CD4-positive, alpha-beta memory T cell (primary cell): ENCODE results near the gene NLGN4X. TPM values are rescaled to one million over a fixed set of nuclear protein-coding genes. Genes with fewer than 3 reads are reported as not detected.

ENCODE experiments used
- CTCF ChIA-PET: fragments of 350-600 bp; sonication (Branson Sonifier 250); formaldehyde crosslinking; loops from one replicate; lab custom pipeline; 2021; ENCODE audit warnings: inconsistent platforms; ENCODE audit not compliant: partially characterized antibody; lab: Charles Lee
- POLR2A ChIA-PET: fragments of 350-600 bp; sonication (Branson Sonifier 250); formaldehyde crosslinking; loops from one replicate; lab custom pipeline; 2021; ENCODE audit not compliant: partially characterized antibody; lab: Charles Lee
- DNase-seq, 5 donors: peaks; one replicate each; pipeline versions ENCODE4 v3.0.0 to v3.0.0-alpha.2; 2020 to 2022; ENCODE audit warnings: mixed read lengths in 1 of 5
- H3K27ac ChIP-seq: one replicate; pipeline ENCODE4 v1.7.0; 2013; ENCODE audit warnings: low read depth, low read length
- H3K27me3 ChIP-seq: 2 replicates; pipeline ENCODE4 v1.7.0; 2013; ENCODE audit warnings: mild to moderate bottlenecking, low read length, moderate library complexity; ENCODE audit not compliant: insufficient read depth
- H3K36me3 ChIP-seq: 2 replicates; pipeline ENCODE4 v1.7.0; 2013; ENCODE audit warnings: mild to moderate bottlenecking, low read length, moderate library complexity; ENCODE audit not compliant: insufficient read depth
- H3K4me1 ChIP-seq: 2 replicates; pipeline ENCODE4 v1.7.0; 2013; ENCODE audit warnings: mild to moderate bottlenecking, low read length, moderate library complexity; ENCODE audit not compliant: insufficient read depth
- H3K4me3 ChIP-seq, 2 donors: one replicate each; pipeline ENCODE4 v1.7.0; 2013; ENCODE audit warnings: low read length in 2 of 2, mild to moderate bottlenecking in 1 of 2
- H3K9me3 ChIP-seq, 2 donors: one replicate each; pipeline ENCODE4 v1.7.0; 2013; ENCODE audit warnings: low read length in 2 of 2, control low read depth in 1 of 2; ENCODE audit not compliant: control insufficient read depth in 1 of 2
- H3K27ac Mint-ChIP-seq, 7 donors: one replicate each; pipeline ENCODE4 v1.8.0; 2020 to 2021; ENCODE audit warnings: mixed read lengths in 7 of 7, mild to moderate bottlenecking in 6 of 7, inconsistent platforms in 3 of 7, moderate library complexity in 3 of 7
- H3K27me3 Mint-ChIP-seq, 2 donors: one replicate each; pipeline ENCODE4 v1.8.0; 2020 to 2021; ENCODE audit warnings: mixed read lengths in 2 of 2
- H3K36me3 Mint-ChIP-seq, 2 donors: one replicate each; pipeline ENCODE4 v1.8.0; 2020 to 2021; ENCODE audit warnings: mixed read lengths in 2 of 2, inconsistent platforms in 1 of 2, mild to moderate bottlenecking in 1 of 2
- H3K4me1 Mint-ChIP-seq, 4 donors: one replicate each; pipeline ENCODE4 v1.8.0; 2020 to 2021; ENCODE audit warnings: mixed read lengths in 4 of 4, mild to moderate bottlenecking in 1 of 4
- H3K4me3 Mint-ChIP-seq, 8 donors: one replicate each; pipeline ENCODE4 v1.8.0; 2020 to 2021; ENCODE audit warnings: mixed read lengths in 8 of 8, mild to moderate bottlenecking in 7 of 8, moderate library complexity in 6 of 8, inconsistent platforms in 3 of 8
- H3K9me3 Mint-ChIP-seq, 8 donors: one replicate each; pipeline ENCODE4 v1.8.0; 2020 to 2021; ENCODE audit warnings: mixed read lengths in 8 of 8, mild to moderate bottlenecking in 5 of 8, inconsistent platforms in 3 of 8, moderate library complexity in 1 of 8
- intact Hi-C: fragments of 100-400 bp; cut with micrococcal nuclease; formaldehyde crosslinking; loops from one replicate; pipeline ENCODE4 v1.15.1; 2023
- polyA plus RNA-seq, 2 donors: library from polyadenylated mRNA; unstranded; fragments of 300-500 nt; fragmentation: Illumina TruSeq; gene quantifications; one replicate each; pipeline ENCODE4 v1.2.3, GENCODE V29; 2021
- total RNA-seq, 2 experiments: library from RNA; stranded (reverse); gene quantifications; one replicate each; pipeline ENCODE4 v1.2.3, GENCODE V29; 2021

NLGN4X gene
- total and polyA plus RNA-seq, 4 experiments from 2014 or later, result 0.31 TPM; not detected in 3

- intact Hi-C loops, result no loop called here
- no peaks in the 10 kb centered on the region for H3K27me3 Mint-ChIP-seq
- H3K36me3 Mint-ChIP-seq, result no peaks in the 10 kb centered on the region
- Histone ChIP-seq H3K9me3 (no peaks in the 10 kb centered on the region), H3K27me3 (no peaks in the 10 kb centered on the region), H3K27ac (no peak overlapping the region), H3K4me1 (no peaks in the 10 kb centered on the region), H3K36me3 (no peaks in the 10 kb centered on the region), H3K4me3 (no peak overlapping the region)
- ChIA-PET POLR2A (no interaction called here), CTCF (no interaction called here)
- no peak for DNase-seq
- peaks cover 0 to 6% (median 2%) of the 10 kb centered on the region in 8 donors for H3K9me3 Mint-ChIP-seq
- no peak overlapping the region for H3K4me3 Mint-ChIP-seq
- no peaks in the 10 kb centered on the region for H3K4me1 Mint-ChIP-seq
- H3K27ac Mint-ChIP-seq, result no peak overlapping the region
Measured at GRCh38 chrX:6129195-6129594, 99.5 kb downstream of the NLGN4X start.

GRCh38 chrX:6120329-6120728 lies 108.3 kb downstream of the NLGN4X start:
- ChIA-PET POLR2A (no interaction called here), CTCF (no interaction called here)
- intact Hi-C loops, result no loop called here
- peaks cover 0 to 14% (median 9%) of the 10 kb centered on the region in 8 donors for H3K9me3 Mint-ChIP-seq
- no peaks in the 10 kb centered on the region for H3K27me3 ChIP-seq
- H3K4me1 ChIP-seq, result no peaks in the 10 kb centered on the region
- H3K9me3 ChIP-seq, result no peaks in the 10 kb centered on the region
- no peaks in the 10 kb centered on the region for H3K27me3 Mint-ChIP-seq
- peaks cover 0 to 4% (median 0%) of the 10 kb centered on the region in 4 donors for H3K4me1 Mint-ChIP-seq
- no peaks in the 10 kb centered on the region for H3K36me3 ChIP-seq
- H3K4me3 ChIP-seq, result no peak overlapping the region
- no peak overlapping the region for H3K27ac ChIP-seq
- H3K4me3 Mint-ChIP-seq, result no peak overlapping the region
- DNase-seq, result no peak
- no peaks in the 10 kb centered on the region for H3K36me3 Mint-ChIP-seq
- H3K27ac Mint-ChIP-seq, result no peak overlapping the region

GRCh38 chrX:6095469-6095868 lies 133.2 kb downstream of the NLGN4X start:
- H3K9me3 Mint-ChIP-seq, result peaks cover 0 to 11% (median 4%) of the 10 kb centered on the region in 8 donors
- DNase-seq, result no peak
- H3K36me3 ChIP-seq, result no peaks in the 10 kb centered on the region
- no peaks in the 10 kb centered on the region for H3K27me3 Mint-ChIP-seq
- H3K4me3 Mint-ChIP-seq, result no peak overlapping the region
- no peaks in the 10 kb centered on the region for H3K9me3 ChIP-seq
- intact Hi-C loops, result no loop called here
- ChIA-PET POLR2A (no interaction called here), CTCF (no interaction called here)
- no peaks in the 10 kb centered on the region for H3K4me1 Mint-ChIP-seq
- H3K4me3 ChIP-seq, result no peak overlapping the region
- no peak overlapping the region for H3K27ac Mint-ChIP-seq
- no peaks in the 10 kb centered on the region for H3K4me1 ChIP-seq
- H3K27ac ChIP-seq, result no peak overlapping the region
- no peaks in the 10 kb centered on the region for H3K36me3 Mint-ChIP-seq
- H3K27me3 ChIP-seq, result no peaks in the 10 kb centered on the region

GRCh38 chrX:6074532-6074931 lies 154.1 kb downstream of the NLGN4X start:
- CTCF ChIA-PET, result no interaction called here

GRCh38 chrX:6071731-6072130 lies 156.9 kb downstream of the NLGN4X start:
- Mint-ChIP-seq H3K4me3 (no peak overlapping the region), H3K36me3 (no peaks in the 10 kb centered on the region), H3K4me1 (no peaks in the 10 kb centered on the region), H3K9me3 (peaks cover 0 to 9% (median 0%) of the 10 kb centered on the region in 8 donors), H3K27ac (no peak overlapping the region), H3K27me3 (no peaks in the 10 kb centered on the region)
- intact Hi-C loops, result no loop called here
- Histone ChIP-seq H3K9me3 (no peaks in the 10 kb centered on the region), H3K4me1 (no peaks in the 10 kb centered on the region), H3K4me3 (no peak overlapping the region), H3K27me3 (no peaks in the 10 kb centered on the region), H3K36me3 (no peaks in the 10 kb centered on the region), H3K27ac (no peak overlapping the region)
- POLR2A ChIA-PET, result no interaction called here
- DNase-seq, result no peak
- CTCF ChIA-PET, result no interaction called here

More at GRCh38 chrX:6074532-6074931, 154.1 kb downstream of the NLGN4X start:
- no peaks in the 10 kb centered on the region for H3K4me1 Mint-ChIP-seq
- no peaks in the 10 kb centered on the region for H3K27me3 Mint-ChIP-seq
- H3K27ac Mint-ChIP-seq, result peak overlapping the region in 1 of 7 donors; percentile 76
- no peak overlapping the region for H3K4me3 Mint-ChIP-seq
- H3K27ac ChIP-seq, result no peak overlapping the region
- peaks cover 0 to 11% (median 2%) of the 10 kb centered on the region in 8 donors for H3K9me3 Mint-ChIP-seq
- no peaks in the 10 kb centered on the region for H3K27me3 ChIP-seq
- H3K36me3 ChIP-seq, result no peaks in the 10 kb centered on the region
- intact Hi-C loops, result no loop called here
- no peak overlapping the region for H3K4me3 ChIP-seq
- H3K4me1 ChIP-seq, result no peaks in the 10 kb centered on the region
- H3K36me3 Mint-ChIP-seq, result no peaks in the 10 kb centered on the region
- DNase-seq, result no peak
- POLR2A ChIA-PET, result no interaction called here
- no peaks in the 10 kb centered on the region for H3K9me3 ChIP-seq

- Histone ChIP-seq H3K27ac (no peak overlapping the region), H3K4me3 (no peak overlapping the region), H3K27me3 (no peaks in the 10 kb centered on the region), H3K4me1 (no peaks in the 10 kb centered on the region), H3K9me3 (no peaks in the 10 kb centered on the region), H3K36me3 (no peaks in the 10 kb centered on the region)
- H3K36me3 Mint-ChIP-seq, result no peaks in the 10 kb centered on the region
- no peak for DNase-seq
- intact Hi-C loops, result no loop called here
- no peak overlapping the region for H3K4me3 Mint-ChIP-seq
- H3K27ac Mint-ChIP-seq, result no peak overlapping the region
- no peaks in the 10 kb centered on the region for H3K4me1 Mint-ChIP-seq
- POLR2A ChIA-PET, result no interaction called here
- CTCF ChIA-PET, result no interaction called here
- no peaks in the 10 kb centered on the region for H3K27me3 Mint-ChIP-seq
- H3K9me3 Mint-ChIP-seq, result peaks cover 0 to 16% (median 0%) of the 10 kb centered on the region in 8 donors
Measured at GRCh38 chrX:6067600-6067999, 161.1 kb downstream of the NLGN4X start.

GRCh38 chrX:6053141-6053540 lies 175.5 kb downstream of the NLGN4X start:
- Mint-ChIP-seq H3K36me3 (no peaks in the 10 kb centered on the region), H3K4me1 (no peaks in the 10 kb centered on the region), H3K27me3 (no peaks in the 10 kb centered on the region), H3K9me3 (peaks cover 0 to 8% (median 1%) of the 10 kb centered on the region in 8 donors), H3K27ac (no peak overlapping the region), H3K4me3 (no peak overlapping the region)
- ChIA-PET POLR2A (no interaction called here), CTCF (no interaction called here)
- intact Hi-C loops, result no loop called here
- no peak for DNase-seq
- Histone ChIP-seq H3K9me3 (no peaks in the 10 kb centered on the region), H3K36me3 (no peaks in the 10 kb centered on the region), H3K27ac (no peak overlapping the region), H3K4me3 (no peak overlapping the region), H3K27me3 (no peaks in the 10 kb centered on the region), H3K4me1 (no peaks in the 10 kb centered on the region)
